Inflammatory macrophage treated with lipopolysaccharide for 4 hours (primary cell): Measurements from ENCODE around the gene MOCOS.

Experiments
- DNase-seq: peaks from one replicate; pipeline ENCODE4 v3.0.0-alpha.2; 2020

Gene MOCOS

DNA sequence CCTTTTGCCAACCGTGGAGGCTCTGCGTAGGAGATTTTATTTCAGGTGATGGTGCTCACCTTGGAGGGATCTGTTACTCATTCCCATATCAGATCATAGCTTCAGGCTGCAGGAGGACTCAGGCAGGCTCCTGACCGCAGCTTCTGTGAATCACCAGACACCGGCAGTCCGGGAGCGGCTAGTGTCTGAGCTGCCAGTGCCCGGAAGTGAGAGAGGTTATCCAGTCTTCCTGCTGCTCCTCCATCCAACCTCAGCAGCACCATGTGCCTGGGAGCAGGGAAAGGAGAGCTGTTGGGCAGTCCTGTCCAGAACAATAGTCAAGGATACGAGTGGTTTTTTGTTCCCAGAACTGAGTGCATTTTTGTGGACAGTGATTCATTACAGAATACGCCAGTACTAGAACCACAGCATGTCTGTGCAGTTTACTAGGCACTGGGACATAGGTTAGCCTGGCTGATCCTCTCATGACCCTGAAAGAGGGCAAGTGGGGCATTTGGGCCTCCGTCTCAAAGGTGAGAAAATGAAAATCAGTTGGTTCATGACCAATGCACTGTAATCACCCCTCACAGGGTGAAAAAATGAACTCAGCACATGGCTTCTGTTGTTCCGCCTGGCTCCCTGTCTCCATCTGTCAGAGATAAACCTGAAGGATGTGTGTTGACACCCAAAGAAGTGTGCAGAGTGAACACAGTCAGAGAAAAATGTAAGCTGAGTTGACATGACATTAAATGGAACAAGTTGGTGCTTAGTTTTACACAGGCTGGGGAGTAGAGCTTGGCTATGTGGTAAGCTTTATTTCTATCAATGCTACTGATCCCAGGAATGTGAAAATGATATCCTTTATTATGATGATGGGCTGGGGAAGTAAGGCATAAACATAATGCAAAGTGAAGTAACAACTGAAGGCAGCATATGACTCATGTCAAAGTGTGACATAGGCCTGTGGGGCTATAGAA is 122.4 kb downstream of the MOCOS start:
- no peak for DNase-seq

DNA sequence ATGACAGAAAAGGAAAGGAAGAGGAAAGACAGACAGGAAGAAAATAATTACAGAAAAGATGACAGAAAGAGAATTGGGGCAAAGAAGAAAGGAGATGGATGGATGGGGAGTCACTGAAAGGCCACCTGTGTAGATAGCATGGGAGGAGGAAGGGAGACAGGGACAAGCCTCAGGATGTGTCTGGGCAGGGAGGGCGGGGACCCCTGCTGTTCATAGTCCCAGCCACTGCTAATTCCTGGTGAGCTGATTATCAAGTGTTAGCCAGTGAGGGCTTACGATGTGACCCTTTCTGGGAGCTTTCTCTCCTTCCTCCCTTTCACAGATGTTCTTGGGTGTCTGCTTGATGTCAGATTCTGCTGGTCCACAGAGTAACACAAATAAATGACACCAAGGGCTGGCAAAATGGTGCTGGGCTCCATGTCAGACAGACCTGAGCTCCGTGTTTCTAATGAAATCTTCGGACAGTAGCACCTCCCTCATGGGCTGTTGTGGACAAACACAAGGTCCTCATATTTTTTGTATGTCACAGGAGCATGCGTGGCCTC is 123.8 kb downstream of the MOCOS start:
- DNase-seq = no peak

DNA sequence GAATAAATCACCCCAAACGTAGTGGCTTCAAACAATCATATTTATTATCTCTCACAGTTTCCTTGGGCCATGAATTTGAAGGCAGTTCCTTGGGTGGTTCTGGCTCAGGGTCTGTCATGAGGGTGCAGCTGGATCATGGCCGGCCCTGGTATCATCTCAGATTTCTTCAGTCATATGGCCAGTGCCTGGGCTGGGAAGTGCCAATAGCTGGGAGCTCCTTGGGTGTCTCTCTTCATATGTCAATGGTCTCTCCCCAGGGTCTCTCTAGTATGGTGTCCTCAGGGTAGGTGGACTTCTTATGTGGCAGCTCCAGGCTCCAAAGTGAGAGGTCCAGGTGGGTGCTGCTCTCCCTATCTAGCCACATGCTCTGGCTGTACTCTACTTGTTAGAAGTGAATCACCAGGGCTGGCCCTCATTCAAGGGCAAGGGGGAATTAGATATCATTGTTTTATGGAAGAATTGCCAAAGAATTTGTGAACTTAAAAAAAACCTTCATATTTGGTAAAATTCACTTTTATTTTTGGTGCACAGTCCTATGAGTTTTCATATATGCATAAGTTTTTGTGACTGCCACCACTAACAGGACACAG is 125.6 kb downstream of the MOCOS start:
- DNase-seq = no peak

DNA sequence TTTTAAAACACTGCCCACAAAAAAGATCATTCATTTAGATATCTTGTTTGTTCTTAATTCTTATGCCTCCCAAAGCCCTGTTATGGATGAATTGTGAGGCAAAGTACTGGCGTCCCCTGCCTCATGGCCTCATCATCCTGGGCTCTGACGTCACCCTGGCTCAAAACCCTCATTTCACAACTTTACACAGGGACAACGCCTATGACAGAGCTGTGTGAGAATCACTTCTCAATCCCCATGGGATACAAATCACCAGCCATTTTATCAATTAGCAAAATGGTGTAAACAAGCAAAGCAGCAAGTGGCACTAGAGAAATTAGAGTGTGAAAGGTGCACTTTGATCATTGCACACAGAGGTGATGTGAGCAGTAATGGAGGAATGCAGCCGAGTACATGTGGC is 126.8 kb downstream of the MOCOS start:
- DNase-seq = no peak

DNA sequence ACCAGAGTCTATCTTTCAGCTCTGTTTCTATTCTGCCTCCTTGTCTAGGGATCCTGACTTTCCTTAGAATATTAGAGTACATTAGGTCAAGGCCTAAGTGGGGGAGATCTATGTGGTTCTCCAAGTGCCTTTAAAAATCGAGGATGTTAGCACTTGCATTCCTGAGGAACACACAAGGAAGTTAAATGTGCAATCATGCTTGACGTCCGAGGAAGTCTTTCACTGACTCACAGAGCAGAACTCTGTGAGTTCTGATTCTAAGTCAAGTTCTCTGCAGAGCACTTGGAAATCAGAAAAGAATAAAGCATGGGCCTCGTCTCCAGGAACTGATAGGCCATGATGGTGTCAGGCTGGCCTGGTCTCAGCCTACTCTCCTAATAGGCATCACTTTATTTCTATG is 127.5 kb downstream of the MOCOS start:
- DNase-seq = no peak

DNA sequence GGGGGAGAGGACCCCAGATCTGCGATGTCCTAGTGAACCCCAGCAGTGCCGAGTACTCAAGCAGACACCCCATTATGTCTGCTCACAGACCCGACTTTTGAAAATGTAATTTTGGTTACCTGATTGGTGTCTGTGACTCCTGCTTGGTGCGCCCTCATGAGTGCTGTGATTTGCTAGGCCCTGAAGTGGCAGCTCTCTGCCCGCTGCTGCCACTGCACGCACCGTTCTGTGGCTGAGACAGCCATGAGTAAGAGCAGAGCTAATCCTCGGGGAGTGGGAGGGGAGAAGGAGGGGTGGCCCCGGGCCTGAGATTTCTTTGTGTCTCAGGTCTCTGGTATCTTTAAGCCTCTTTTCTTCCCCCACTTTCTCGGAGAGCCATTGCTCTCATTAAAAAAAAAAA is 128.4 kb downstream of the MOCOS start:
- DNase-seq = no peak

DNA sequence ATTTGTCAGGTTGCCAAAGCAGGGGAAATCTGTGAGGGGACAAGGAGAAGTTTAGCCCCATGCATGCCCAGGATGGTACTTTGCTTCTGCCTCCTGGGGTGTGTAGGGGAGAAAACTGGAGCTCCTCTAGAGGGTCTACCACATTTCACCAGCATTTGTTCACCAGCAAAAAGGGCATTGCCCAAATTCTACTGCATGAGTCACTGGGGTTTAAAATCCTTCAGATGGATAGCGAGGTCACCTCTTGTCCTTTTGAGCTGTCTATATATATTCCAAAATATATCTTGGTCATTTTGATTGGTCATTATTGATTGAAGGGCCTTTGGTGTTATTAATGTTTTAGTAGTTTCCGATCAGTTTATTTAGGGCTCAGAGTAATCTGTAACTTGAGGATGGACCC is 128.9 kb downstream of the MOCOS start:
- no peak for DNase-seq
